Natural killer cell (primary cell): ENCODE measurements around the gene CD200R1L. TPM values are rescaled to one million over a fixed set of nuclear protein-coding genes. Genes with fewer than 3 reads are reported as not detected.

Experiments used
- ATAC-seq, 3 donors: fragments of 150-1000 bp in 2 of 3; fragments of 200-7000 bp in 1 of 3; cut with Tn5 transposase; 1 replicate in 1 of 3; 2 replicates in 2 of 3; pipeline ENCODE4 v1.10.0; 2021; ENCODE audit warnings: mild to moderate bottlenecking in 2 of 3, moderate library complexity in 2 of 3
- DNase-seq, 2 donors: peaks; one replicate each; pipeline versions ENCODE4 v3.0.0 to v3.0.0-alpha.2; 2013 to 2021; ENCODE audit warnings: mixed read lengths in 1 of 2
- H3K27ac ChIP-seq: one replicate; pipeline ENCODE4 v1.5.1; 2013; ENCODE audit warnings: mild to moderate bottlenecking, low read length
- H3K27me3 ChIP-seq: one replicate; pipeline ENCODE4 v1.6.1; 2013; ENCODE audit warnings: low read length; ENCODE audit not compliant: control insufficient read depth, insufficient read depth
- H3K36me3 ChIP-seq: one replicate; pipeline ENCODE4 v1.6.1; 2013; ENCODE audit warnings: low read length; ENCODE audit not compliant: control insufficient read depth, insufficient read depth
- H3K4me1 ChIP-seq: one replicate; pipeline ENCODE4 v1.6.1; 2013; ENCODE audit warnings: low read length; ENCODE audit not compliant: control insufficient read depth, insufficient read depth
- H3K4me3 ChIP-seq: one replicate; pipeline ENCODE4 v1.5.1; 2013; ENCODE audit warnings: low read length
- H3K9me3 ChIP-seq: one replicate; pipeline ENCODE4 v1.6.1; 2013; ENCODE audit warnings: low read length; ENCODE audit not compliant: control insufficient read depth, insufficient read depth
- H3K27ac Mint-ChIP-seq, 2 donors: one replicate each; pipeline ENCODE4 v1.8.0; 2022; ENCODE audit warnings: mild to moderate bottlenecking in 2 of 2, mixed read lengths in 2 of 2, moderate library complexity in 1 of 2
- H3K27me3 Mint-ChIP-seq, 2 donors: one replicate each; pipeline ENCODE4 v1.8.0; 2022; ENCODE audit warnings: low read depth in 2 of 2, mixed read lengths in 2 of 2
- H3K36me3 Mint-ChIP-seq: one replicate; pipeline ENCODE4 v1.8.0; 2022; ENCODE audit warnings: mixed read lengths
- H3K4me1 Mint-ChIP-seq, 2 donors: one replicate each; pipeline ENCODE4 v1.8.0; 2022; ENCODE audit warnings: mixed read lengths in 2 of 2
- H3K4me3 Mint-ChIP-seq: one replicate; pipeline ENCODE4 v1.8.0; 2022; ENCODE audit warnings: mild to moderate bottlenecking, moderate library complexity, mixed read lengths
- H3K9me3 Mint-ChIP-seq, 2 donors: one replicate each; pipeline ENCODE4 v1.8.0; 2022; ENCODE audit warnings: mixed read lengths in 2 of 2
- CTCF ChIP-seq: fragments of 200-600 bp; IDR thresholded peaks from one replicate; pipeline ENCODE4 v1.8.0; 2022; ENCODE audit warnings: antibody characterized with exemption
- WGBS: methylation state at CpG from one replicate; pipeline ENCODE4 v1.1.7; 2013; ENCODE audit warnings: missing lambda C conversion rate; ENCODE audit not compliant: insufficient coverage; 5-methylcytosine and 5-hydroxymethylcytosine counted together
- intact Hi-C: fragments of 100-400 bp; cut with micrococcal nuclease; formaldehyde crosslinking; loops from one replicate; pipeline ENCODE4 v1.14.2; 2022
- total RNA-seq, 4 donors: library from RNA; stranded (reverse); fragments of 120-200 nt in 1 of 4; gene quantifications; one replicate each; pipeline versions ENCODE4 v1.2.3 to v1.2.4, GENCODE V29; 2013 to 2022

The CD200R1L gene
- total RNA-seq, 3 donors from 2014 or later (not counting 1 experiment from before 2014, with no cell fraction given) = 1.3 TPM; not detected in 2

- no peak for TF ChIP-seq CTCF
- intact Hi-C loops = no loop called here
These were observed 70.7 kb downstream of the CD200R1L start for GRCh38 chr3:112776000-112776399.

GRCh38 chr3:112775011-112775742 lies 71.5 kb downstream of the CD200R1L start:
- Histone ChIP-seq H3K27me3 (no peaks in the 10 kb centered on the region), H3K9me3 (no peaks in the 10 kb centered on the region), H3K27ac (no peak overlapping the region), H3K36me3 (no peaks in the 10 kb centered on the region), H3K4me3 (no peak overlapping the region), H3K4me1 (peaks cover 36% of the 10 kb centered on the region)
- H3K36me3 Mint-ChIP-seq = no peaks in the 10 kb centered on the region
- intact Hi-C loops = no loop called here
- TF ChIP-seq CTCF = no peak
- H3K27ac Mint-ChIP-seq = peak overlapping the region in 1 of 2 donors; percentile 61
- no peak for ATAC-seq
- H3K4me1 Mint-ChIP-seq = peaks cover 16 to 22% of the 10 kb centered on the region in 2 donors
- H3K4me3 Mint-ChIP-seq = no peak overlapping the region
- H3K27me3 Mint-ChIP-seq = no peaks in the 10 kb centered on the region
- DNase-seq = no peak
- WGBS = 76% methylated on average over 4 of the region's 4 CpGs
- no peaks in the 10 kb centered on the region for H3K9me3 Mint-ChIP-seq

More at GRCh38 chr3:112776000-112776399, 70.7 kb downstream of the CD200R1L start:
- Mint-ChIP-seq H3K4me3 (no peak overlapping the region), H3K27ac (no peak overlapping the region), H3K27me3 (peaks cover 0 to 1% of the 10 kb centered on the region in 2 donors), H3K36me3 (no peaks in the 10 kb centered on the region), H3K4me1 (peaks cover 16 to 22% of the 10 kb centered on the region in 2 donors), H3K9me3 (no peaks in the 10 kb centered on the region)
- H3K27me3 ChIP-seq = no peaks in the 10 kb centered on the region
- H3K27ac ChIP-seq = no peak overlapping the region
- peak in 1 of 2 donors; percentile 22 for DNase-seq
- H3K36me3 ChIP-seq = no peaks in the 10 kb centered on the region
- no peak overlapping the region for H3K4me3 ChIP-seq
- no peaks in the 10 kb centered on the region for H3K9me3 ChIP-seq
- peaks cover 36% of the 10 kb centered on the region for H3K4me1 ChIP-seq
- 38% methylated on average over 2 of the region's 2 CpGs for WGBS
- peak; percentile 31 to 58 (median 49) for ATAC-seq

GRCh38 chr3:112774293-112774926 lies 72.3 kb downstream of the CD200R1L start:
- no peak overlapping the region for H3K4me3 ChIP-seq
- intact Hi-C loops = no loop called here
- no peaks in the 10 kb centered on the region for H3K9me3 ChIP-seq
- no peaks in the 10 kb centered on the region for H3K36me3 ChIP-seq
- no peaks in the 10 kb centered on the region for H3K27me3 Mint-ChIP-seq
- no peaks in the 10 kb centered on the region for H3K9me3 Mint-ChIP-seq
- ATAC-seq (peak; percentile 8 to 54 (median 22)), DNase-seq (no peak)
- H3K27ac ChIP-seq = no peak overlapping the region
- H3K4me1 Mint-ChIP-seq = peaks cover 16 to 22% of the 10 kb centered on the region in 2 donors
- H3K27ac Mint-ChIP-seq = peak overlapping the region; percentile 50 to 61
- no peaks in the 10 kb centered on the region for H3K36me3 Mint-ChIP-seq
- TF ChIP-seq CTCF = no peak
- WGBS = 87% methylated on average over 3 of the region's 6 CpGs
- peaks cover 36% of the 10 kb centered on the region for H3K4me1 ChIP-seq
- H3K27me3 ChIP-seq = no peaks in the 10 kb centered on the region
- peak overlapping the region; percentile 41 for H3K4me3 Mint-ChIP-seq
